IMR-90 (cell line): ENCODE data around the gene BCAS3. TPM values are rescaled to one million over a fixed set of nuclear protein-coding genes. Genes with fewer than 3 reads are reported as not detected.

Experiments
- ATAC-seq: fragments of 200-7000 bp; cut with Tn5 transposase; 2 replicates; pipeline ENCODE4 v1.9.1; 2020; ENCODE audit warnings: low read depth, mild to moderate bottlenecking, moderate library complexity
- BruUV-seq: library from RNA; stranded (reverse); fragments of 400-500 nt; replicated peaks from 2 replicates; lab custom pipeline; 2021; lab: Mats Ljungman, UMichigan
- CTCF ChIA-PET: fragments of 300-600 bp; formaldehyde crosslinking; extraction: SDS; loops from one replicate; lab custom pipeline; 2021; ENCODE audit warnings: antibody characterized with exemption; lab: Yijun Ruan, JAX
- POLR2A ChIA-PET: fragments of 300-600 bp; sonication (Branson Sonifier 250); formaldehyde crosslinking; loops from one replicate; lab custom pipeline; 2022; ENCODE audit warnings: antibody characterized with exemption; ENCODE audit not compliant: unreplicated experiment; lab: Charles Lee
- DNase-seq: peaks from one replicate; pipeline ENCODE4 v3.0.0; 2013
- H2AFZ ChIP-seq: replicated peaks from 2 replicates; pipeline ENCODE3; 2013; ENCODE audit warnings: low read length, mild to moderate bottlenecking; ENCODE audit not compliant: poor library complexity
- H2AK5ac ChIP-seq: 2 replicates; pipeline ENCODE4 v1.6.1; 2013; ENCODE audit warnings: low read depth, low read length, inconsistent platforms
- H2AK9ac ChIP-seq: replicated peaks from 2 replicates; pipeline ENCODE3; 2013; ENCODE audit warnings: mild to moderate bottlenecking, low read depth, low read length, moderate library complexity; ENCODE audit not compliant: poor library complexity
- H2BK120ac ChIP-seq: 2 replicates; pipeline ENCODE4 v1.6.1; 2013; ENCODE audit warnings: low read depth, low read length, inconsistent platforms
- H2BK15ac ChIP-seq: 3 replicates; pipeline ENCODE4 v1.6.1; 2013; ENCODE audit warnings: low read depth, low read length, inconsistent platforms
- H2BK20ac ChIP-seq: 2 replicates; pipeline ENCODE4 v1.6.1; 2013; ENCODE audit warnings: low read depth, mild to moderate bottlenecking, inconsistent platforms, low read length, moderate library complexity
- H2BK5ac ChIP-seq: 2 replicates; pipeline ENCODE4 v1.6.1; 2013; ENCODE audit warnings: mild to moderate bottlenecking, low read depth, low read length, inconsistent platforms; ENCODE audit not compliant: poor library complexity, severe bottlenecking
- H3K14ac ChIP-seq: replicated peaks from 2 replicates; pipeline ENCODE4 v1.6.1; 2013; ENCODE audit warnings: low read depth, low read length, inconsistent platforms
- H3K18ac ChIP-seq: 2 replicates; pipeline ENCODE4 v1.6.1; 2013; ENCODE audit warnings: low read depth, low read length, control low read depth
- H3K23ac ChIP-seq: 2 replicates; pipeline ENCODE4 v1.6.1; 2013; ENCODE audit warnings: low read depth, low read length, inconsistent platforms
- H3K27ac ChIP-seq: 2 replicates; pipeline ENCODE4 v1.5.1; 2013; ENCODE audit warnings: mild to moderate bottlenecking, control low read depth, low read length; ENCODE audit not compliant: insufficient read depth
- H3K27me3 ChIP-seq: 2 replicates; pipeline ENCODE4 v1.6.1; 2013; ENCODE audit warnings: low read length; ENCODE audit not compliant: control insufficient read depth, insufficient read depth
- H3K36me3 ChIP-seq: 2 replicates; pipeline ENCODE4 v1.6.1; 2013; ENCODE audit warnings: low read length, mixed read lengths; ENCODE audit not compliant: control insufficient read depth, insufficient read depth
- H3K4ac ChIP-seq: 2 replicates; pipeline ENCODE4 v1.6.1; 2013; ENCODE audit warnings: low read depth, low read length, inconsistent platforms
- H3K4me1 ChIP-seq: 2 replicates; pipeline ENCODE4 v1.6.1; 2013; ENCODE audit warnings: low read length, mixed read lengths; ENCODE audit not compliant: control insufficient read depth, insufficient read depth
- H3K4me2 ChIP-seq: 2 replicates; pipeline ENCODE4 v1.6.1; 2013; ENCODE audit warnings: low read depth, mild to moderate bottlenecking, control low read depth, low read length, moderate library complexity
- H3K4me3 ChIP-seq: 2 replicates; pipeline ENCODE4 v1.5.1; 2013; ENCODE audit warnings: low read depth, mild to moderate bottlenecking, control low read depth, low read length, moderate library complexity; ENCODE audit not compliant: insufficient read depth
- H3K56ac ChIP-seq: 2 replicates; pipeline ENCODE4 v1.6.1; 2013; ENCODE audit warnings: low read length, inconsistent platforms; ENCODE audit not compliant: insufficient read depth; ENCODE audit errors: extremely low read depth
- H3K79me1 ChIP-seq, 2 experiments: 2 replicates each; pipeline ENCODE4 v1.6.1; 2013; ENCODE audit warnings: low read length in 2 of 2, inconsistent platforms in 1 of 2, low read depth in 1 of 2
- H3K9ac ChIP-seq: 2 replicates; pipeline ENCODE4 v1.6.1; 2013; ENCODE audit warnings: low read depth, low read length, control low read depth
- H3K9me1 ChIP-seq: 2 replicates; pipeline ENCODE4 v1.6.1; 2013; ENCODE audit warnings: low read length, inconsistent platforms; ENCODE audit not compliant: insufficient read depth
- H3K9me3 ChIP-seq: 2 replicates; pipeline ENCODE4 v1.6.1; 2013; ENCODE audit warnings: low read length; ENCODE audit not compliant: control insufficient read depth, insufficient read depth
- H4K20me1 ChIP-seq: 2 replicates; pipeline ENCODE4 v1.6.1; 2013; ENCODE audit warnings: low read length, inconsistent platforms; ENCODE audit not compliant: insufficient read depth
- H4K5ac ChIP-seq: 2 replicates; pipeline ENCODE4 v1.6.1; 2013; ENCODE audit warnings: mild to moderate bottlenecking, low read depth, low read length, control low read depth
- H4K8ac ChIP-seq, 2 experiments: 2 replicates each; pipeline ENCODE4 v1.6.1; 2013; ENCODE audit warnings: low read depth in 2 of 2, low read length in 2 of 2, control low read depth in 1 of 2, inconsistent platforms in 1 of 2
- H4K91ac ChIP-seq: 2 replicates; pipeline ENCODE4 v1.6.1; 2013; ENCODE audit warnings: low read depth, low read length, inconsistent platforms; ENCODE audit not compliant: insufficient read depth
- CEBPB ChIP-seq: IDR thresholded peaks from 2 replicates; pipeline ENCODE4 v1.6.1; 2012; ENCODE audit warnings: low read depth, low read length, improper control_type of control experiment
- CHD1 ChIP-seq: IDR thresholded peaks from 2 replicates; pipeline ENCODE4 v1.6.1; 2012; ENCODE audit warnings: low read depth, low read length, improper control_type of control experiment
- CTCF ChIP-seq: conservative IDR thresholded peaks from 2 replicates; pipeline ENCODE4 v1.5.1; 2012; ENCODE audit warnings: mild to moderate bottlenecking, low read depth, low read length, improper control_type of control experiment
- MXI1 ChIP-seq: IDR thresholded peaks from 2 replicates; pipeline ENCODE4 v1.6.1; 2012; ENCODE audit warnings: low read depth, mild to moderate bottlenecking, low read length, moderate library complexity, borderline replicate concordance
- POLR2A ChIP-seq: IDR thresholded peaks from 2 replicates; pipeline ENCODE4 v1.6.1; 2012; ENCODE audit warnings: mild to moderate bottlenecking, low read depth, low read length
- RAD21 ChIP-seq: IDR thresholded peaks from 2 replicates; pipeline ENCODE4 v1.6.1; 2012; ENCODE audit warnings: low read length, improper control_type of control experiment
- RCOR1 ChIP-seq: IDR thresholded peaks from 2 replicates; pipeline ENCODE4 v1.6.1; 2012; ENCODE audit warnings: mild to moderate bottlenecking, low read length, improper control_type of control experiment; ENCODE audit not compliant: insufficient replicate concordance
- SMC3 ChIP-seq: fragments of 150-350 bp; IDR thresholded peaks from 2 replicates; pipeline ENCODE4 v1.6.1; 2016; ENCODE audit warnings: low read depth, mild to moderate bottlenecking, antibody characterized with exemption, low read length, moderate library complexity
- WGBS, 2 experiments: methylation state at CpG; one replicate each; pipeline versions ENCODE4 v1.1.5 to v1.1.7; 2013; ENCODE audit warnings: missing lambda C conversion rate in 2 of 2; ENCODE audit not compliant: insufficient read length in 1 of 2; ENCODE audit errors: extremely low coverage in 2 of 2; 5-methylcytosine and 5-hydroxymethylcytosine counted together
- dilution Hi-C: fragments of 300-500 bp; cut with HindIII; formaldehyde crosslinking; loops from one replicate; pipeline ENCODE4 v1.14.3; 2018; ENCODE audit warnings: low sequenced_read_pairs; ENCODE audit not compliant: unreplicated experiment
- in situ Hi-C: fragments of 300-500 bp; cut with MboI; formaldehyde crosslinking; loops from 3 replicates; pipeline ENCODE4 v1.14.3; 2019; ENCODE audit warnings: low sequenced_read_pairs, inconsistent platforms, mixed read lengths
- intact Hi-C: fragments of 100-400 bp; cut with micrococcal nuclease; formaldehyde crosslinking; loops from 2 replicates; pipeline ENCODE4 v1.10.0; 2022
- polyA plus RNA-seq, 3 experiments: library from polyadenylated mRNA; depleted of rRNA; stranded (reverse); fragments of >200 nt; gene quantifications; 2 replicates each; pipeline ENCODE4 v1.2.3, GENCODE V29; 2012; ENCODE audit warnings: low replicate concordance in 1 of 3
- total RNA-seq: library from RNA; depleted of rRNA; stranded (reverse); fragments of >200 nt; gene quantifications from 2 replicates; pipeline ENCODE4 v1.2.3, GENCODE V29; 2012

Gene BCAS3
- total and polyA plus RNA-seq, 2 of the 4 experiments (the other 2 are of a cell fraction), result 6.3 to 27.1 TPM

DNA sequence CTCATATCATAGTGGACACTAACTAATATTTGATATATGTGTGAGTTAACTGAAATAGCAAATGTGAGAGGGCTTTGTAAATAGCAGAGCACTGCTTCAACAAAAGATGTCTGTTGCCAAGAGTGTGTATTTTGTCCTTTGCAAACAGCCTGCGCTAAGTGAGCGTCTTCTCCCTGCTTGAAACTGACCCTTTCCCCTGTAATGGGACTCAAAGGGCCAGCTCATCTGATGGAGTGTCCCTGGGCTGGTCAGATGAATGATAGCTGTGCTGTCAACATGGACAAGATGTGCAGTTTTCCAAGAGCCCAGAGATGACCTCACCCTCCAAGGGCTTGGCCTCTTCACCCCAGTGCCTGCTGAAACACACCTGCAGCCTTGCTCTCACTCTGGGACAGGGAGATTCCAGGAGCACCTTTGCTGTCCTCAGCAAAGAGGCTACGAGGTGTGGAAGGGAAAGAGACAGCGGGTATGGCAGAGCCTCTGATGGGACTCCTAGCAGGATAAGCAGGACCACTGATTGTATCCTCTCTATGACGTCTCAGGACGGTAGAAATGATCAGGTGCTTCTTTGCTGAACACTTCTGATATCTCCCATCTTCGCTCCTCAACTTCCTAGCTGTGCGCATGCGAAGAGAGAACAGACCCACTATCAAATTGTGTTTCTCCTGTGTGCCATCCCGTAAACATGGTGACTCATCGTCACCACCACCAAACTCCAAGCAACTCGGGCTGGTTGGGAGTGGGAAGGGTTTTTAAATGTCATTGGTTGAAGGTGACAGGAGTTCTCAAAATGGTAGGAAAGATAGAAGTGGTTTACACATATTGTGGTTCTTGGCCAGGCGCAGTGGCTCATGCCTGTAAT is 686.2 kb downstream of the BCAS3 start:
- H2AFZ ChIP-seq, result no peak overlapping the region
- H3K4me3 ChIP-seq, result no peak overlapping the region
- no peaks in the 10 kb centered on the region for H3K79me1 ChIP-seq
- peaks cover 4% of the 10 kb centered on the region; the same call in 1 of the 2 replicates for H3K9me3 ChIP-seq
- no peaks in the 10 kb centered on the region for H4K20me1 ChIP-seq
- in situ Hi-C loops (no loop called here), dilution Hi-C loops (no loop called here), intact Hi-C loops (no loop called here)
- 0 out of 3 replicates have a peak overlapping the region, but pooled peaks have one; percentile 64 for H2BK15ac ChIP-seq
- no peak overlapping the region for H4K5ac ChIP-seq
- no peak overlapping the region for H4K91ac ChIP-seq
- H2AK9ac ChIP-seq, result no peak overlapping the region
- no peak overlapping the region for H3K23ac ChIP-seq
- H3K27ac ChIP-seq, result no peak overlapping the region
- no peak overlapping the region for H3K9ac ChIP-seq
- no peak overlapping the region for H3K56ac ChIP-seq
- ChIA-PET POLR2A (interaction anchor here (0.6 kb wide), 1 partner anchor 146 kb away, joined by 3 read pairs; no protein-coding TSS in a partner anchor), CTCF (interaction anchor here (1.6 kb wide), 1 partner anchor 16 kb away, joined by 5 read pairs; no protein-coding TSS in a partner anchor)
- TF ChIP-seq CEBPB (no peak), POLR2A (no peak), MXI1 (no peak), SMC3 (no peak), CHD1 (no peak), RCOR1 (no peak), CTCF (no peak), RAD21 (no peak)
- 100% methylated on average over 2 of the region's 13 CpGs; no CpG with 5 or more reads in 1 of the 2 experiments for whole genome bisulfite sequencing, 2 experiments
- no peak overlapping the region for H3K4me2 ChIP-seq
- H3K4me1 ChIP-seq, result peaks cover 5% of the 10 kb centered on the region
- 0 out of 2 replicates have a peak overlapping the region, but pooled peaks have one; percentile 10 for H2BK120ac ChIP-seq
- no peak overlapping the region for H2BK5ac ChIP-seq
- no peak overlapping the region; the same call in 1 of the 2 replicates for H2BK20ac ChIP-seq
- no peak overlapping the region; the same call in 1 of the 2 replicates for H3K18ac ChIP-seq
- 0 out of 2 replicates have a peak overlapping the region, but pooled peaks have one; percentile 4 for H3K14ac ChIP-seq
- H3K4ac ChIP-seq, result peak overlapping the region; percentile 20; the same call in 1 of the 2 replicates
- ATAC-seq (no peak), DNase-seq (no peak)
- H3K9me1 ChIP-seq, result peaks cover 5% of the 10 kb centered on the region; the same call in 1 of the 2 replicates
- H2AK5ac ChIP-seq, result peak overlapping the region; percentile 49; the same call in 1 of the 2 replicates
- H4K8ac ChIP-seq, result no peak overlapping the region
- no TSS peak for BruUV-seq
- H3K27me3 ChIP-seq, result no peaks in the 10 kb centered on the region
- no peaks in the 10 kb centered on the region for H3K36me3 ChIP-seq
